ENCODE data around the gene MAD1L1.

DNA sequence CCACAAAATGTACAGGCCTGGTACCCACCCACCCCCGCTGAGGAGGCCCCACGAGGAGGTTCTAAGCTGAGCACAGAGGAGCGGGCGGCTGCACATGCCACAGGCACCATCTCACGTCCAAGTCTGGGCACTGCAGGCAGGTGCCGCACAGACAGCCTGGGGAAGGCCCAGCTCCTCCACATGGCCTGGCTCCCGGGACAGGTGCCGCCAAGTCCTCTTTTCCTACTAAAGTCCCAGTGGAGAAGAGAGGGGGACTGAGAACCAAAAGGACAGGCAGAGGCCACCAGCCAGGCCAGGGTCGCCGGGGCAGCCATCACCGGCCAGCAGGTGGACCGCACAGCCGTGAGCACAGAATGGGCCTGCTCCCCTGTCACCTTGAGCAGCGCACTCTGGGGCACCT lies 91.1 kb downstream of the MAD1L1 start:
- TF ChIP-seq TAF1 (IDR thresholded peaks at IDR 0.05; ENCODE audit: borderline replicate concordance, low read depth, low read length) (no peak), POLR2A (IDR thresholded peaks at IDR 0.05; ENCODE audit: low read depth, low read length) (no peak), POLR2AphosphoS5 (IDR thresholded peaks at IDR 0.05; ENCODE audit: low read depth, low read length) (no peak)
